Activated naive CD8-positive, alpha-beta T cell treated with anti-CD3 and anti-CD28 coated beads, Interleukin-2, amount 10 ng/mL, durations not matched to agents 7 days and 5 days (primary cell): Measurements from ENCODE around the gene ANKRD16. TPM values are rescaled to one million over a fixed set of nuclear protein-coding genes. Genes with fewer than 3 reads are reported as not detected.
"Not testable (repeated sequence)": the region's sequence is repeated elsewhere in the genome, so short reads cannot be mapped to it uniquely, and the experiment has no call there.

Experiments used
- ATAC-seq: fragments of 150-1000 bp; cut with Tn5 transposase; one replicate; pipeline ENCODE4 v1.10.0; 2021; ENCODE audit warnings: low read depth, moderate library complexity
- POLR2A ChIA-PET: fragments of 350-600 bp; sonication (Branson Sonifier 250); formaldehyde crosslinking; loops from one replicate; lab custom pipeline; 2021; ENCODE audit warnings: antibody characterized with exemption; lab: Charles Lee
- DNase-seq: peaks from one replicate; pipeline ENCODE4 v3.0.0; 2021
- H3K27ac Mint-ChIP-seq: one replicate; pipeline ENCODE4 v1.8.0; 2022; ENCODE audit warnings: mild to moderate bottlenecking, mixed read lengths
- H3K27me3 Mint-ChIP-seq: one replicate; pipeline ENCODE4 v1.8.0; 2022; ENCODE audit warnings: mild to moderate bottlenecking, moderate library complexity, mixed read lengths
- H3K36me3 Mint-ChIP-seq: one replicate; pipeline ENCODE4 v1.8.0; 2021; ENCODE audit warnings: mild to moderate bottlenecking, mixed read lengths
- H3K4me1 Mint-ChIP-seq: one replicate; pipeline ENCODE4 v1.8.0; 2021; ENCODE audit warnings: mixed read lengths
- H3K4me3 Mint-ChIP-seq: one replicate; pipeline ENCODE4 v1.8.0; 2022; ENCODE audit warnings: mild to moderate bottlenecking, moderate library complexity, mixed read lengths
- H3K9me3 Mint-ChIP-seq: one replicate; pipeline ENCODE4 v1.8.0; 2021; ENCODE audit warnings: mixed read lengths
- total RNA-seq, 2 experiments: library from RNA; stranded (reverse); gene quantifications; one replicate each; pipeline ENCODE4 v1.2.3, GENCODE V29; 2021

ANKRD16 gene
- total RNA-seq, 2 experiments from 2014 or later = 6.2 to 6.3 TPM

GRCh38 chr10:5917305-5917704 is 27.6 kb upstream of the ANKRD16 start:
- Mint-ChIP-seq H3K4me3 (no peak overlapping the region), H3K4me1 (no peaks in the 10 kb centered on the region), H3K36me3 (peaks cover 31% of the 10 kb centered on the region), H3K9me3 (no peaks in the 10 kb centered on the region), H3K27ac (no peak overlapping the region), H3K27me3 (no peaks in the 10 kb centered on the region)
- ATAC-seq (no peak), DNase-seq (no peak)
- POLR2A ChIA-PET = no interaction called here

- Mint-ChIP-seq H3K36me3 (peaks cover 28% of the 10 kb centered on the region), H3K27me3 (no peaks in the 10 kb centered on the region), H3K9me3 (no peaks in the 10 kb centered on the region), H3K4me3 (no peak overlapping the region), H3K4me1 (no peaks in the 10 kb centered on the region), H3K27ac (no peak overlapping the region)
- ATAC-seq (no peak), DNase-seq (no peak)
- POLR2A ChIA-PET = no interaction called here
Measured at GRCh38 chr10:5915451-5915850, 25.8 kb upstream of the ANKRD16 start.

DNA sequence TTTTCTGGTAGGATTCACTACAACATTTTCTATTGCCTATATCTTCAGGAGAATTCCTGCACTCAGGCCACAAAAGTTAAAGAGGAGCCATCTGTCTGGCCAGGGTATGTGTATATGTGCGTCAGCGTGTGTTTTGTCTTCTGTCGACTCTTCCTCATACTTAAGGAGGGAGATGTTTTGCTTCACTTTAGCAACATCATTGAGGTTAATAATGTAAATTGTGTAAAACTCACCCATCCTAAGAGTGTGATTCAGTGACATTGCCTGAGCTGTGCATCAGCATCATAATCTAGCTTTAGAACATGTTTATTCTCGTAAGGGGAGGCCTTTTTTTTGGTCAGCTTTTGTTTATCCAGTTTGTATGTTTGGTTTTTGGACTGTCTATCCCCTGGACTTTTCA is 24.0 kb upstream of the ANKRD16 start:
- POLR2A ChIA-PET = no interaction called here
- no peaks in the 10 kb centered on the region for H3K4me1 Mint-ChIP-seq
- no peaks in the 10 kb centered on the region for H3K9me3 Mint-ChIP-seq
- no peaks in the 10 kb centered on the region for H3K27me3 Mint-ChIP-seq
- ATAC-seq = no peak
- H3K36me3 Mint-ChIP-seq = peaks cover 22% of the 10 kb centered on the region
- no peak overlapping the region for H3K4me3 Mint-ChIP-seq
- no peak for DNase-seq
- H3K27ac Mint-ChIP-seq = no peak overlapping the region

- no peaks in the 10 kb centered on the region for H3K9me3 Mint-ChIP-seq
- peak overlapping the region; percentile 10 for H3K27ac Mint-ChIP-seq
- POLR2A ChIA-PET = no interaction called here
- DNase-seq = no peak
- H3K4me3 Mint-ChIP-seq = no peak overlapping the region
- no peaks in the 10 kb centered on the region for H3K27me3 Mint-ChIP-seq
- H3K36me3 Mint-ChIP-seq = peaks cover 32% of the 10 kb centered on the region
- ATAC-seq = no peak
- peaks cover 4% of the 10 kb centered on the region for H3K4me1 Mint-ChIP-seq
Measured at GRCh38 chr10:5911670-5912069, 22.0 kb upstream of the ANKRD16 start.

GRCh38 chr10:5910323-5911100 is 20.8 kb upstream of the ANKRD16 start:
- no peak overlapping the region for H3K4me3 Mint-ChIP-seq
- POLR2A ChIA-PET = no interaction called here
- H3K36me3 Mint-ChIP-seq = peaks cover 31% of the 10 kb centered on the region
- no peaks in the 10 kb centered on the region for H3K9me3 Mint-ChIP-seq
- no peak overlapping the region for H3K27ac Mint-ChIP-seq
- no peaks in the 10 kb centered on the region for H3K27me3 Mint-ChIP-seq
- ATAC-seq (no peak), DNase-seq (no peak)
- H3K4me1 Mint-ChIP-seq = peaks cover 6% of the 10 kb centered on the region

GRCh38 chr10:5908676-5909075 is 19.0 kb upstream of the ANKRD16 start:
- POLR2A ChIA-PET = interaction anchor here (1.4 kb wide), 1 partner anchor 19 kb away, joined by 3 read pairs; the partner anchor contains the start of genes ANKRD16 and FBH1

DNA sequence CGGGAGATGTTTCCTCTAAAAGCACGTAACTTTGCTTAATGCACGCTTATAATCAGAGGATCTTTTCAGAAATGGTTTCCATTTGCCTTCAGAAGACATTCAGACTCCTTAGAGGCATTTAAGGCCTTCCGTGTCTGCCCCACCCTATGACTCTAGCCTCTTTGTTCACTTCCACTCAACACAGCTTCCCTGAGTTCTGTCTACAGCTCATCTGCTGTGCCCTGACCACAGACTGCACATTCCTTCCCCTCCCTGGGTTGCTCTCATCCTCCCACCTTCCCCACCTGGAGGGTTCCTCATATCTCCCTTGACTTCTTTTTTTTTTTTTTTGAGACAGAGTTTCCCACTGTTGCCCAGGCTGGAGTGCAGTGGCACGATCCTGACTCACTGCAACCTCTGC is 17.0 kb upstream of the ANKRD16 start:
- Mint-ChIP-seq H3K27ac (no peak overlapping the region), H3K4me3 (no peak overlapping the region), H3K27me3 (no peaks in the 10 kb centered on the region), H3K9me3 (no peaks in the 10 kb centered on the region), H3K36me3 (peaks cover 42% of the 10 kb centered on the region), H3K4me1 (peaks cover 9% of the 10 kb centered on the region)
- ATAC-seq = no peak
- POLR2A ChIA-PET = no interaction called here
- DNase-seq = no peak

More at GRCh38 chr10:5908676-5909075, 19.0 kb upstream of the ANKRD16 start:
- not testable (repeated sequence) for H3K27me3 Mint-ChIP-seq, ATAC-seq, DNase-seq, H3K4me3 Mint-ChIP-seq, H3K4me1 Mint-ChIP-seq, H3K27ac Mint-ChIP-seq, H3K9me3 Mint-ChIP-seq
- H3K36me3 Mint-ChIP-seq = peaks cover 36% of the 10 kb centered on the region

- Mint-ChIP-seq H3K27me3 (no peaks in the 10 kb centered on the region), H3K36me3 (peaks cover 41% of the 10 kb centered on the region), H3K9me3 (no peaks in the 10 kb centered on the region), H3K4me3 (no peak overlapping the region), H3K4me1 (peaks cover 9% of the 10 kb centered on the region), H3K27ac (no peak overlapping the region)
- ATAC-seq (no peak), DNase-seq (no peak)
- POLR2A ChIA-PET = no interaction called here
Measured at GRCh38 chr10:5905854-5906507, 16.3 kb upstream of the ANKRD16 start.

- ATAC-seq = no peak
- H3K4me3 Mint-ChIP-seq = no peak overlapping the region
Measured at GRCh38 chr10:5904227-5904626, 14.5 kb upstream of the ANKRD16 start.

GRCh38 chr10:5903563-5903962 is 13.9 kb upstream of the ANKRD16 start:
- peaks cover 9% of the 10 kb centered on the region for H3K4me1 Mint-ChIP-seq
- peaks cover 40% of the 10 kb centered on the region for H3K36me3 Mint-ChIP-seq
- no peak overlapping the region for H3K27ac Mint-ChIP-seq

More at GRCh38 chr10:5904227-5904626, 14.5 kb upstream of the ANKRD16 start:
- no peaks in the 10 kb centered on the region for H3K9me3 Mint-ChIP-seq
- H3K27me3 Mint-ChIP-seq = no peaks in the 10 kb centered on the region
- H3K27ac Mint-ChIP-seq = no peak overlapping the region
- POLR2A ChIA-PET = no interaction called here
- H3K4me1 Mint-ChIP-seq = peaks cover 9% of the 10 kb centered on the region
- DNase-seq = no peak
- peaks cover 41% of the 10 kb centered on the region for H3K36me3 Mint-ChIP-seq

GRCh38 chr10:5902511-5903274 is 13.0 kb upstream of the ANKRD16 start:
- Mint-ChIP-seq H3K4me1 (peaks cover 5% of the 10 kb centered on the region), H3K36me3 (peaks cover 40% of the 10 kb centered on the region), H3K9me3 (peaks cover 2% of the 10 kb centered on the region), H3K27me3 (no peaks in the 10 kb centered on the region), H3K4me3 (no peak overlapping the region), H3K27ac (no peak overlapping the region)
- no peak for DNase-seq
- POLR2A ChIA-PET = no interaction called here
- ATAC-seq = no peak

More at GRCh38 chr10:5903563-5903962, 13.9 kb upstream of the ANKRD16 start:
- ATAC-seq = no peak
- DNase-seq = no peak
- Mint-ChIP-seq H3K27me3 (no peaks in the 10 kb centered on the region), H3K4me3 (no peak overlapping the region), H3K9me3 (no peaks in the 10 kb centered on the region)
- POLR2A ChIA-PET = interaction anchor here (0.6 kb wide), 1 partner anchor 66 kb away, joined by 3 read pairs; no protein-coding TSS in a partner anchor

- H3K36me3 Mint-ChIP-seq = peaks cover 43% of the 10 kb centered on the region
- ATAC-seq (no peak), DNase-seq (no peak)
- no peak overlapping the region for H3K4me3 Mint-ChIP-seq
- no peak overlapping the region for H3K27ac Mint-ChIP-seq
- peaks cover 15% of the 10 kb centered on the region for H3K4me1 Mint-ChIP-seq
- H3K27me3 Mint-ChIP-seq = no peaks in the 10 kb centered on the region
- peaks cover 2% of the 10 kb centered on the region for H3K9me3 Mint-ChIP-seq
- POLR2A ChIA-PET = no interaction called here
Measured at GRCh38 chr10:5900247-5900646, 10.6 kb upstream of the ANKRD16 start.

- peaks cover 43% of the 10 kb centered on the region for H3K36me3 Mint-ChIP-seq
- peaks cover 2% of the 10 kb centered on the region for H3K9me3 Mint-ChIP-seq
- no peaks in the 10 kb centered on the region for H3K27me3 Mint-ChIP-seq
- peaks cover 18% of the 10 kb centered on the region for H3K4me1 Mint-ChIP-seq
- H3K27ac Mint-ChIP-seq = no peak overlapping the region
- no peak overlapping the region for H3K4me3 Mint-ChIP-seq
- ATAC-seq (no peak), DNase-seq (no peak)
- POLR2A ChIA-PET = no interaction called here
Measured at GRCh38 chr10:5898163-5898562, 8.5 kb upstream of the ANKRD16 start.
